A204.1 (cell line): ENCODE measurements around the gene NRL.
"Not testable (repeated sequence)": the region's sequence is repeated elsewhere in the genome, so short reads cannot be mapped to it uniquely, and the experiment has no call there.

Experiments used
- FAIRE-seq: peaks from 2 replicates; lab custom pipeline; 2012; peaks lifted over from hg19 to GRCh38; lab: Jason Lieb, UNC

Gene NRL

DNA sequence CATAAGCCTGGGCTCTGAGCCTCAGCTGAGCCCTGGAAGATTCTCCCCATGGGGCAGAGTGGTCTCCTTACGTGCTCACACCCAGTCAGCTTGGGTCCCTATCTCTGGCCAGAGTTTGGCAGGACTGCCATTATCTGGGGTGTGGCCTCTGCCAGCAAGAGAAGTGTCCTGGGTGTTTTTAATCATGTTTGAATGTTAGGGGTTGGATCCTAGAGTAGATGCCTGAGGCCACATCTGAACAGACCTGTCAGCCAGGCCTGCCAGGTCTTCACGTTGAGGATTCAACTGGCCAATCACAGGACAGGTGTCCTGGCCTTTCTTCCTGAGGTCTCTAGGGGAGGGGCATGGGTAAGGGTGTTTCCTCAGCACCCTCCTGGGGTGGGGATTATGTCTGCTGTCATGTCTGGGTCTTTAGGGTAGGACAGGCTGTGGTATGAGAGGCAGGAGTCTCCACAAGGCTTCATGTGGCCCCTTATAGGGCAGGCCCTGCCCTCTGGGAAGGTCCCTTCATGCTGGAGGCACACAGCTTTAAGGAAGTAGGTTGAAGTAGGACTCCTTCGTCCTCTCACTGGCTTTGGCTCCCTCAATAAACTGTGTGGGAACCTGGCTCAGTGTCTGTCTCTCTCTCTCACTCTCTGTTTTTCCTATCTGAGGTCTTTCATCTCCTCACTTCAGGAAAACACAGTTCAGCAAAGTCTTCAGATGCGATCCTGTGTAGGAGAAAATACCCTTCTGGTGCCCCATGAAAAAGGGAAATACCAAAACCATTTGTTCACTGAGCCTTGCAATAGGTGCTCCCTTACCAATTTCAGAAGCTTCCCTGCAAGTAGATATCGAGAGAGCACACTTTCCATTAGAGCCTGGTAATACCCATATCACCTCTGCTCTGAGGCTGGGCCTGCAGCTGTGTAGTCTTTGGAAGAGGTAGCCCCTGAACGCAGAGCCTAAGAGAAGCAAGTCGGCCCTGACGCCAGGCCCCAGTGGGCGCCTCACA lies 9.0 kb upstream of the NRL start:
- FAIRE-seq = no peak

- no peak for FAIRE-seq
These were observed 8.1 kb upstream of the NRL start for GRCh38 chr14:24122898-24123297.

DNA sequence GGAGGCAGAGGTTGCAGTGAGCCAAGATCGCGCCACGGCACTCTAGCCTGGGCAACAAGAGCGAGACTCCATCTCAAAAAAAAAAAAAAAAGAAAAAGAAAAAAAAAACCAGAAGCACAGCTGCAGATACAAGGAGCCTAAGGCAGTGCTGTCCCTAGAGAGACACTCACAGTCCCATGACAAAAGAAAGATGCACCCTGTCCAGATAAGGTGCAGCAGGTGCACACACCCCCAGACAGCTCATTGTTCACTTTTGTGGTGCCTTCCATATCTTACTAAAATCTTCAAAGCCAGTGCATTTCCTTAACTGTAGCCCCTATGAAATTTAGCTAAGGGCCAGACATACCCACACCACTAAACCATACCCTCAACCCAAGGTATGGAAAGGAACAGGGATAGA lies 7.7 kb upstream of the NRL start:
- no peak for FAIRE-seq

DNA sequence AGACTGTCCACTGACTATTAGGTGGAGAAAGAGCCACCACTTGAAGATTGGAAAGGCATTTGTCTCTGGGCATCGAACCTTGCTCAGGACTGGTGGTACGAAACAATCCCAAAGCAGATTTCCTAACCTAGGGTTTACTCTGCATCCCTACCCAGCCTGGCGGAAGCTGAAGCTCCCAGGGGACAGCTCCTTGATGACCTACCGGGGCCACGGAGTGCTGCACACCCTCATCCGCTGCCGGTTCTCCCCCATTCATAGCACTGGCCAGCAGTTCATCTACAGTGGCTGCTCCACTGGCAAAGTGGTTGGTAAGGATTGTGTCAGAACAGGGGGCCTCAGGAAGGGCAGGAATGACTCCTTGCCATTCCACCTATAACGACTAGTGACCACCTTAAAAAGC lies 6.5 kb upstream of the NRL start:
- FAIRE-seq = no peak

DNA sequence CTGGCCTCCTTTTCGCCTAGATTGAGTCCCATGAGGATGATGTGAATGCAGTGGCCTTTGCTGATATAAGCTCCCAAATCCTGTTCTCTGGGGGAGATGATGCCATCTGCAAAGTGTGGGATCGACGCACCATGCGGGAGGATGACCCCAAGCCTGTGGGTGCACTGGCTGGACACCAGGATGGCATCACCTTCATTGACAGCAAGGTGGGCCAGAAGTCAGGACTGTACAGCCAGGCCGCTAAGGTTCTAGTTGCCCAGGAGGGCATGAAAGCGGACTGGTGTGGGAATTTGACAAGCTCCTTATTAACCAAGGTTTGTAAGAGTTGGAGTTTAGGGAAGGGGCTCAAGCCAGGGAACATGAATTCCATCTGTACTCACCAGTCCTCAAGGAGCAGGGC lies 4.9 kb upstream of the NRL start:
- no peak for FAIRE-seq

DNA sequence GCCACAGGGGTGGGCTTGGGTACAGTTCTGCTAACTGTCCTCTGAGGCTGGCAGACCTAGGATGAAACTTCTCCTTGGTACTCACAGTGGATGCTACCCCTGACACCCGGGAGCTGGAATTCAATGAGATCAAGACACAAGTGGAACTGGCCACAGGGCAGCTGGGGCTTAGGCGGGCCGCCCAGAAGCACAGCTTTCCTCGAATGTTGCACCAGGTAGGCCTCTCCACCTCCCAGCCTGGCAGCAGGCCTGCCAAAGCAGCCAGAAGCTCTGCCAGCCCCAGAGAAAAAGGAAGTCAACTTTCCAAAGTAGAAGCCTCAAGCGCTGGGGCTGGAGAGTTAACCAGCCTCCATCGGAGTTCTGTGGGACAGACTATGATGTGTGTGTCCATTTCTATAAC lies 2.4 kb upstream of the NRL start:
- FAIRE-seq = no peak

- no peak for FAIRE-seq
These were observed 1.5 kb upstream of the NRL start for GRCh38 chr14:24116128-24116814.

GRCh38 chr14:24115422-24116127 lies 826 bp upstream of the NRL start:
- no peak for FAIRE-seq

GRCh38 chr14:24113801-24114531 lies 783 bp downstream of the NRL start:
- FAIRE-seq = no peak

DNA sequence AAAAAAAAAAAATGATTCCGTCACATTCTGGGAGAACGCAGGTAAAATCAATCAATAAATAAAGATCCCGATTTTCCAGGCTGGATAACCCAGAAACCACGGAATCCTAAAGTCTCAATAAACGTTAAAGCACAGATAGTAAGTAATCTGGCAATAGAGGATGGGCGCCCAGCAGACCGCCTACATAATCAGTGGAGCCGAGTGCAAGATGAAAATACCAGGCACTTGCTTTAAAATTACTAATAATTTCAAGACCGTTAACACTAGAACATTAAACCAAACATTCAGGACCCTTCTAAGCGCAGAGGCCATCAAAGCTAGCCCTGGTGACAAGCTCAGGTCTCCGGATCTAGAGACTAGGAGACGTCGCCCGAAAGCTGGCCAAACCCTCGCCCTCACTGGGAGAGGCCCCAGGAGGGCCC lies 1.4 kb downstream of the NRL start:
- no peak for FAIRE-seq

DNA sequence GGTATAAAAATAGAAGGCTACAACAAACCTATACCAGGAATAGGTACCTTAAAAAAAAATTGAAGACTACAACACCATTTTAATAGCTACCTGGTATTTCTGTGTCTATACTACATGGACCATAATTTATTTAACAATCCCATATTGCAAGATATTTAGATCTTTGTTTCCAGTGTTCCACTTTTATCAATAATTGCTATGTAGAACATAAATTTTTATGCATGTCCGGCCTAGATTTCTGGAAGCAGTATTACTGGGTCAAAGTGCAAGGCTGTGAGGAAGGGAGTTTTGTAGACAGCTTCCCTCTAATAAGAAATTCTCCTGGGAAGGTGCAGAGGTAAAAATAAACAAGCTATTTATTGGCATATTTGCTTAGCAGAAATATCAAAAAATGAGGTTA lies 4.2 kb downstream of the NRL start:
- FAIRE-seq = no peak

DNA sequence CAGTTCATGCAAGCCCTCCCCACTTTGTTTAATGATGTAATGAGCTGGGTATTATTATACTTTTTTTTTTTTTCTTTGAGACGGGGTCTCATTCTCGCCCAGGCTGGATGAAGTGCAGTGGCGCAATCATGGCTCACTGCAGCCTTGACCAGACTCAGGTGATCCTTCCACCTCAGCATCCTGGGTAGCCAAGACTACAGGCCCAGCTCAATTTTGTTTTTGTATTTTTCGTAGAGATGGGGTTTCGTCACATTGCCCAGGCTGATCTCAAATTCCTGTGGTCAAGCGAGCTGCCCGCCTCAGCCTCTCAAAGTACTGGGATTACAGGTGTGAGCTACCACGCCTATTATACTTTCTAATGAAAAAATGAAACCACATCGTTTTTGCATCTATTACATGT lies 4.7 kb downstream of the NRL start:
- no peak for FAIRE-seq

DNA sequence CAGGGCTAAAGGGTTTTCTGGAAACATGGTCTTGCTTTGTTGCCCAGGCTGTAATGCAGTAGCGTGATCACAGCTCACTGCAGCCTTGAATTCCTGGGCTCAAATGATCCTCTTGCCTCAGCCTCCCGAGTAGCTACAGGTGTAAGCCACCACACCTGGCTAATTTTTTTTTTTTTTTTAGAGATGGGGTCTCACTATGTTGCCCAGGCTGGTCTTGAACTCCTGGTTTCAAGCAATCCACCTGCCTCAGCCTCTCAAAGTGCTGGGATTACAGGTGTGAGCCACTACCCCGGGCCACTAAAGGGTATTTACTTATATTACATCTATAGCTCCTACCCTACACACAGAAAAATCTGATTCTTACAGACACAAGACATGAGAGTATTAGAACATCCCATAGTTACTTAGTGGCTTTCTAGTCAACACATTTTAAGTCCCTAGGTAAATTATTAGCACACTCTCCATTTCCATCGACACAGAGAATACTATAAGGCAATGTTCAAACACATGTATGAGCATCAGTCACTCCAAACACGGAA lies 6.3 kb downstream of the NRL start:
- no peak for FAIRE-seq

DNA sequence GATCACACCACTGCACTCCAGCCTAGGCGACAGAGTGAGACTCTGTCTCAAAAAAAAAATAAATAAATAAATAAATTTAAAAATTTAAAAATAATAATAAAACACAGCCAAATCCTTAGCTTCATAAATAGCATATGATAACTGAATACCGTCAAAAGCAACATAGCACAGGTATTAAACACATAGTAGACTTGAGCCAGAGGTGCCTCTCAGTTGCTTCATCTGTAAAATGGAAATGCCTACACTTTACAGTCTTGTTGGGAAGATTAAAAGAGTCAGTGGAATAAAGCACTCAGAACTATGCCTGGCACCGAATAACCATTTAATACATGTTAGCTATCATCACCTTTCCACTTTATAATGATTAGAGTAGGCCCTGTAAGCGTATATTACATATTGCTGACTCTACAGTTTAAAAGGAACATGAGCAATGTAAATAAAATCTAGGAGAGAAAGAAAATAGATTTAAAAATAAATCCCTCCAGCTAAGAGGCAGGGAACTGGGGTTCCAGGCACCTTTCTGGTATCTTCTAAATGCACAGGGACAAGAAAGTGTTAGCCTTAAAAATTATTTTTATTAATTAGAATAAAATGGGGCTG lies 8.0 kb downstream of the NRL start:
- no peak for FAIRE-seq

DNA sequence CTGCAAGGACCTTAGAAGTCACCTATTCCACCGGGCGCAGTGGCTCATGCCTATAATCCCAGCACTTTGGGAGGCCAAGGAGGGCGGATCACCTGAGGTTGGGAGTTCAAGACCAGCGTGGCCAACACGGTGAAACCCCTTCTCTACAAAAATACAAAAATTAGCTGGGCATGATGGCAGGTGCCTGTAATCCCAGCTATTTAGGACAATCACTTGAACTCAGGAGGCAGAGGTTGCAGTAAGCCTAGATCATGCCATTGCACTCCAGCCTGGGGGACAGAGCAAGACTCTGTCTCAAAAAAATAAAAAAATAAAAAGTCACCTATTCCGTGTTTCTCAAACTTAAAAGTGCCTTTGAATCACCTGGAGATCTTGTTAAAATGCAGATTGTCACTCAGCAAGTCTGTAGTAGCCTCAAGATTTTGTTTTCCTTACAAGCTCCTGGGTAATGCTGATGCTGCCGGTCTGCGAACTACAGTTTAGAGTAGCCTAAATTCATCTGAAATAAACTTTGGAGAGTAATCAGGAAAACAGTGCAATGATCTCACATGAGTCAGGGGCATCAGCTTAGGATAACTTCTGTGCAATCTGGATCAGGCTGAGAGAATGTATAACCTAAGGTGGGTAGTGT lies 9.0 kb downstream of the NRL start:
- FAIRE-seq = not testable (repeated sequence)

- FAIRE-seq = no peak
These were observed 11.3 kb downstream of the NRL start for GRCh38 chr14:24103451-24103850.

GRCh38 chr14:24102357-24103048 lies 12.2 kb downstream of the NRL start:
- no peak for FAIRE-seq

GRCh38 chr14:24100982-24101494 lies 13.7 kb downstream of the NRL start:
- FAIRE-seq = no peak

- FAIRE-seq = no peak
These were observed 14.4 kb downstream of the NRL start for GRCh38 chr14:24100197-24100981.
